ENCODE data around the gene TMEM63C.

TMEM63C gene

DNA sequence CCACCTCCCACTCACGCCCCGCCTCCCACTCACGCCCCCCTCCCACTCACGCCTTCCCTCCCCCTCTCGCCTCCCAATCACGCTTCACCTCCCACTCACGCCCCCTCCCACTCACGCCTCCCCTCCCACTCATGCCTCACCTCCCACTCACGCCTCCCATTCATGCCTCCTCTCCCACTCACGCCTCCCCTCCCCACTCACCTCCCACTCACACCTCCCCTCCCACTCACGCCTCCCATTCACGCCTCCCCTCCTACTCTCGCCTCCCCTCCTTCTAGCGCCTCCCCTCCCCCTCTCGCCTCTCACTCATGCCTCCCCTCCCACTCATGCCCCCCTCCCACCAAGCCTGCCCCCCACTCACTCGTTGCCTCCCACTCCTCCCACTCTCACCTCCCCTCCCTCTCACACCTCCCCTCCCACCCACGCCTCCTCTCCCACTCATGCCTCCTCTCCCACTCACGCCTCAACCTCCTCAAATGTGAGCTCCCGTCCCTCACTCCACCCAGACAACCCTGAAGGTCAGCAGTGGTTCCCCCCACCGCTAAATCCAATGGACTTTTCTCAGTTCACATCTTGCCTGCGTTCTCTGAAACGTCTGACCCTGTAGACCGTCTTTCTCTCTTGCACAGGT lies 39.8 kb downstream of the TMEM63C start:
- DNase-seq (ENCODE audit: low read depth in 3 of 3), result no peak

DNA sequence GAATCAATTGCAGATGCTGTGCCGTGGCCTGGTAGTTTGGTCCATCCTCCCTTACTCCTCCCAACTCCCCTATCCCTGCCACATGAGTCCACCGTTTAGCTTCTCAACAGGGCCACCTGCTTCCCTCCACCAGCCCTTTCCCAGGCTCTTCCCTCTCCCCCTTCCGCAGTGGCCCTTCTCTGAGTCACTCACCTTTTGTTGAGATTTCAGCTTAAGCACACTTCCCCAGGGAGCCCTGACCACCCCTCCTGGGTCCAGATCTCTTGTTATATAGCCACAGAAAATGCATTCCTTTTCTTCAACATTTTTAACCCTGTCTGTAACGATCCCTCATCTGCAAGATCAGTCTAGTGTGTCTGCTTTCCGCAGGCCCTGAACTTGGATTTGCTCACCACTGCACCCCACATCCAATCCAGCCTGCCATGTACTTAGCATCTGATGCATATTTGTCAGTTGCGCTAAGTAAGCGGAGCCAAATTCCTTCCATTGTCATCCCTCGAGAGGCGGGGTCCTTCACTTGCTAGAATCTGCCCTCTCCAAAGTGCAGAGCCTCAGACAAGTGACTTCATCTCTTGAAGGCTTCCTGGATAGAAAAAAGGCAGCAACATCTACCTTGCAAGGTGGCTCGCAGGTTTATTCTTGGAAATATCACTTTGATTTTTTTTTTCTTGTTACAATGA lies 41.1 kb downstream of the TMEM63C start:
- no peak for DNase-seq (ENCODE audit: low read depth in 3 of 3)

DNA sequence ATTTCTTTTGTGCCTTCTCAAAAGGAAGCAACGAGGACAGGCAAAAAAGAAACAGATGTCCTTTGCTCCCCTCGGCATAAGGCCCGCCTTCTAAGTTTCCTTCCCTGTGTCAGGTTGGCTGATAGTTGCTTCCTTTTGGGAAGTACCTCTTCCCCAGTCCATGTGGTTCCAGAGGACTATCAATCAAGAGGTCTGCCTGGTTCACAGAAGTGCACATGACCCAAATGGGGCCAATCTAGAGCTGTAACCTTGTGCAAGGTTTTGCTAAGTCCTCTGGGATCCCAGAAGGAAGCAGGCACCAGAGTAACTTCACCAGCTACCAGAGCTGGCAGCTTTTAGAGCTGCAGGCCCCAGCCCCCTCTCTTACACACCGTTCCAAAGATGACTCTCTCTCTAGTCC lies 42.6 kb downstream of the TMEM63C start:
- no peak for DNase-seq (ENCODE audit: low read depth in 3 of 3)

DNA sequence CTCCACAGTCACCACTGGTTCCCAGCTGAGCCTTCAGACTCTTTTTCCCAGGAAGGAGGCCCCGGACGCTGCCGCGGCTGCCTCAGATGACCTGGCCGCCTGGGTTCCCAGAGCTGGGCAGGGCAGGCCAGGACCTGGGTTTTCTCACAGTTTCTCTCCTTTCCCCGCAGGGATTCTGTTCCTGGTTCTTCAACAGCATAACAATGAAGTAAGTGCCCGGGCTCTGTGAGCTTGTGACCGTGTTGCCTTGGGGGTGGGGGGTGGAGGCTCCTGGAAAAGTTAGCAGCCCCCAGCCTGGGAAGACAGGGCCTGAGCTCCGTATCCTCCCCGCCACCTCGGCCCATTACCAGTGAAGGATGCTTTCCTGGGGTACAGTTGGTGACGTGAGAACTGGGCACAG lies 43.7 kb downstream of the TMEM63C start:
- DNase-seq (ENCODE audit: low read depth in 3 of 3), result no peak

DNA sequence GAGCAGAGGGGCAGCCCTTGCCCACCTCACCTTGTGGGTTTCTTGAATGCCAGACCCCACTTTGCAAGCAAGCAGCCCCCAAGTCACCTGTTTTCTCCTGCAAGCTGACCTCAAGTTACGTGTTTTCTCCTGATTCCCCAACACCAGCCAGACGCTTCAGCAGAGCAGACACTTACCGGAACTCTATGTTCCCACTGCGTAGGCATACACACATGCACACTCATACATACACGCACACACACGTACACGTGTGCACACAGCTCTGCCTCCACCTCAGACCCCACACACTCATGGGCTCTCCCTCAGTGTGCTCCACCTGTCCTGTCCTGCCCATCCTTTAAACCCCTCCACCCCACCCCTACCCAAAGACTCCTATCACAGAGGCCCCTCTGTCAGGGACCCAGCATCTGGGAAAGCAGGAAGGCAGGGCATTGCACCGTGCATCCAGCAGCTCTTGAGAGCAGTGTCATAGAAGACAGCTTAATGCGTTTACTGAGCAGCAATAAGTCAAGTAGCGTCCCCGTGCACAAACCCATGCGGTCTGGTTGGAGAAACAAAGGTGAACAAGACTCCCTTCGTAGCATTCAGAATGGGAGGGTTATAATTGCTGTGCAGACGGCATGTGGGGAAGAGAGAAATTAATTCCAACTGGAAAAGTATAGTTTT lies 44.4 kb downstream of the TMEM63C start:
- DNase-seq (ENCODE audit: low read depth in 3 of 3), result no peak

DNA sequence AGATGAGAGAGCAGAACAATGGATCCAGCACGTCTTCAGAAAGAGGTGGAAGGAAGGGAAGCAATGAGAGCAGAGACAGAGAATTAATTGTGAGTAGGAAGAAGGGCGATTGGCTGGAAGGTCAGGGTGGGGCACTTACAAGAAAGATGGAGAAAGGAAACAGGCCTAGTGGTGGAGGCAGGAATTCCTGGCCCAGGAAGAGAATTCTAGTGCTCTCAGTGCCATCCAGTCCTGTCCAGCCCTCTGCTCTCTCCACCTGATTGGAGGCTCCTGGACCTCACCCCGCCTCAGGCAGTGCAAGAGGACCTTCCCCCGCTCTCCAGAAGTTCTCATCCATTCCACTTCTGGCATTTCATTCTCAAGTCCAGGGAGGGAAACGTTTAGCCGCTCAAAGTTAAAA lies 46.5 kb downstream of the TMEM63C start:
- DNase-seq (ENCODE audit: low read depth in 3 of 3), result no peak

DNA sequence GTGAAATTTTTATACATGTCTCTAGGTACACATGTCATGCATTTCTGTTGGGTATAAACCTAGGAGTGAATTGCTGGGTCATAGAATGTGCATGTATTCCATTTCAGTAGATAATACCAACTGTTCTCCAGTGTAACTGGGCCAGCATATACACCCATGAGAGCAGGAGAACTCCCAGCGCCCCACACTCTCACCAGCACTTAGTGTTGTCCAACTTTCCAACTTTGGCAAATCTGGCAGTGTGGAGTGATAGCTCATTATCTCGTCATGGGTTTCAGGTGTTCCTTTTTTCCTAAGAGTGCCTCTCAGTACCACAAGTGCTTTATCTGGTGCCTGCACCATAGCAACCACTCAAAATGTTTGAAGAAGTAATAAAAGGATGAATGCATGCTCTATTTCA lies 49.3 kb downstream of the TMEM63C start:
- no peak for DNase-seq (ENCODE audit: low read depth in 3 of 3)

DNA sequence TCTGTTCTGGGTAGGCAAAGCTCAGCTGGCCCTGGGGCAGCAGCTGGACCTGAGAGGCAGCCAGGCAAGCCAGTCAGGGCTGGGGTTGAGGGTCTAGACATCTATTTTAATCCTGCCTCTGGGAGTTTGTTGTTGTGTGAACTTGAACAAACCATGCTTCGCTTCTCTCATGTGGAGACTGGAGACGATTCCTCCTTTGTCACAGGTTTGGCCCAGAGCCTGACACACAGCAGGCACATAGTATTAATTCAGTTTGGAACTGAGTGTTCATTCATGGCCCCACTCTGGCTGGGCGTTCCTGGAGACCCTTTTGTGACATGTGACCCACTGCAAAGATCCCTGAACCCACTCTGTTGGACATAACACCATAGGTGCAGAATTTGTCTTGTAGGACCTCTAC lies 50.1 kb downstream of the TMEM63C start:
- DNase-seq (ENCODE audit: low read depth in 3 of 3), result no peak

DNA sequence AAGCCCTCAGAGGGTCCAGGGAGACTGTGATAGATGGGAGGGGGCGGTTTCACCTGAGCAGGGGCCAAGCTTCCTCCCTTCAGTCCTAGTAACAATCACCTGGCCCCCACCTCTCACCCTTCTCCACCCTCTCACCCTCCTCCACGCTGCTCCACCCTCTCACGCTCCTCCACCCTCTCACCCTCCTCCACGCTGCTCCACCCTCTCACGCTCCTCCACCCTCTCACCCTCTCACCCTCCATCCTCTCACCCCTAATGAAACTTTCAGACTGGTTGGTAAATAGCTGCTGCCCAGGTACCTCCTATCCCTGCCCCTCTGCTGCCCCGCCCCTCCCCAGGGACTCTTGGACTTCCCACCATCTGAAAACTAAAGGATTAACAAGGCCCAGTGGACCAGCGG lies 55.2 kb downstream of the TMEM63C start:
- DNase-seq (ENCODE audit: low read depth in 3 of 3), result no peak

DNA sequence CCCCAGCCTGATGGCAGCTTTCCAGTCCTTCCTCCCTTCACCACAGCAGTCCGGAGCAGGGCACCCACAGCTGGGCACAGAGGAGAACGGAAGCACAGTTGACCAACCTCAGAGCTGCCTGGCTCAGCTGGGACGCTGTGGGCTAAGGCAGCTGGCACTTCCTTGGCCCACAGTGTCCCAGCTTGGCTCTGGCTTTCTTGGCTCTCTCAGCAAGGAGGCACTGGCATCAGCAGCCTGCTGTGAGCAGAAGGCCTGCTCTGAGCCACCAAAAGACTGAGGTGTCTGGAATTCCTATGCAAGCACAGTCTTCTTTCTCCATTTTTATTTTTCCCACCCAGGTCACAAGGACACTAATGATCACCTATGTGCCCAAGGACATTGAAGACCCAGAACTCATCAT lies 56.8 kb downstream of the TMEM63C start:
- DNase-seq (ENCODE audit: low read depth in 3 of 3), result no peak

DNA sequence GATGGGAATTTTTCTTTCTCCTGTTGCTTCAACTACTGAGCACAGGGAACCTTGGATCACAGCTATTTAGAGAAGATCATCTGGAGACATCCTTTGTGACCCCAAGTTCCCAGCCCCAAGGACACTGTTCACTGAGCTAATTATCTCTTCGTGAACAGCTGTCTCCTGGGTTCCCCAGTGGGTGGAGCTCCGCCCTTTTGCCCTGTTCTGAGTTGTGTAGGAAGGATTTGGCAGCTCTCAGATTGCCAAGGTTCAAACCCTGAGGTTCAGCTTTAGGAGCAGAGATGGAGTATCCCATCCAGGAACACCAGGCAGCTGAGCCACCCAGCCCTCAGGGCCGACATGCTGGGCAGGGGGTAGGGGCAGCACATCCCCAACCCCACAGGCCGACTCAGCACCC lies 57.4 kb downstream of the TMEM63C start:
- no peak for DNase-seq (ENCODE audit: low read depth in 3 of 3)

DNA sequence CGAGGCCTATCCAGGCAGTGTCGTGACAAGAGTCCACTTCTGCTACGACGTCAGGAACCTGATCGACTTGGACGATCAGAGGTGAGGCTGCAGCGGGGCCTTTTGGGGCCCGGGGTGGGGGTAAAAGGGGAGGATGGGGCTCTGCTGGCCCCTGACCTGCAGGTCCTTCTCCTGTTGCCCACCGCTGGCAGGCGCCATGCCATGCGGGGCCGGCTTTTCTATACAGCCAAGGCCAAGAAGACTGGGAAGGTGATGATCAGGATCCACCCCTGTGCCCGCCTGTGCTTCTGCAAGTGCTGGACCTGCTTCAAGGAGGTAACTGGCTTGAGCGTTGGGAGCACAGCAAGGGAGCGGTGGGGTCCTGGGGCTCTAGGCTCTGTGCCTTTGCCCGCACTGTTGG lies 57.8 kb downstream of the TMEM63C start:
- no peak for DNase-seq (ENCODE audit: low read depth in 3 of 3)

DNA sequence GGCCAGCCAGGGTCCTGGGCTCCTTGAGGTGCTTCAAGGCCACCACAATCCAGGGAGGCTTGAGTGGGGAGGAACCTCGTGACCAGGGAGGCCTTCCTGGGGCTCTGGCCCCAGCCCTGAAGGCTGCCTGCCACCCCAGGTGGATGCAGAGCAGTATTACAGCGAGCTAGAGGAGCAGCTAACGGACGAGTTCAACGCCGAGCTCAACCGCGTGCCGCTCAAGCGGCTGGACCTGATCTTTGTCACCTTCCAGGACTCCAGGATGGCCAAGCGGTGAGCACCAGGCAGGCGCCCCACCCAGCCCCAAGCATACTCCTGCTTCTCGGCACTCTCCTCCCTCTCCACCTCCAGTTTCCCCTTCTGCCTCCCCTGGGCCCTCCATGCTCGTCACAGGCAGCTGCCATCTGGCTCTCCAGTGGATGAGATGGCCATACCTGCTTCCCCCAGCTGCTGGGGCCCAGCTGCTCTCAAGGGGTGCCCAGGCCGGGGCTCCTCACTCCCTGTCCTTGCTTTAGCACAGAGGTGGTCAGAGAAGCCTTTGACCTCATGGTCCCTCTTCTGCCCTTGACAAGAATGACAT lies 58.8 kb downstream of the TMEM63C start:
- no peak for DNase-seq (ENCODE audit: low read depth in 3 of 3)

DNA sequence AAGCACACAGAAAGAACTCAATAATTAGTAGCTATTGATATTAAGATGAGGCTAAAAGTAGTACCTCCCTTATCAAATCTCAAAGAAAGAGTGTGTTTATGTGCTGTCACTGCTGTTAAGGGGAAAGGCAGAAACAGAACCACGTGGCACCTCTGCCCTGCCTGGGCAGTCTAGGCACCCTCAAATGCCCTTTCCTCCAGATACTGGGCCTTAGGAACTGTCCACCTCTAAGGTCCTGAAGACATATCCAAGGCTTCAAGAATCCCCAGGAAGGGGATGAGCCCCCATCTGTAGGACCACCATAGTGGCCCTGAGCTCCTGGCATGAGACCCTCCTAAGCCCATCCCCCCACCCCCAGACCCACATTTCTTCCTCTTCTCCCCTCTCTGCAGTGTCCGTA lies 60.4 kb downstream of the TMEM63C start:
- DNase-seq (ENCODE audit: low read depth in 3 of 3), result no peak

DNA sequence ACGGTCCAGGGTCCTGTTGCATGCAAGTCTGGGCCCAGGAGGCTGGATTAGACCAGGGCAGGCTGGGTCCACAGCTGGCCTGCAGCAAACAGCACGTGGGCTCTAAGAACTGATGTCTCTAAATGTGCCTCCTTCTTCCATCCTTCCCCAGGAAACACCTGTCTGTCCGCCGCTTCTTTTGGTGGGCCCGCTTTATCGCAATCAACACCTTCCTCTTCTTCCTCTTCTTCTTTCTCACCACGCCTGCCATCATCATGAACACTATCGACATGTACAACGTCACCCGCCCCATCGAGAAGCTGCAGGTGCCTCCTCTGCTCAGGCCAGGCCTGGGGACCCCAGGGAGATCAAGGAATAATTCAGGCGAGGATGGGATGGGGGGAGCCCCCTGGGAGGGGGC lies 61.2 kb downstream of the TMEM63C start:
- DNase-seq (ENCODE audit: low read depth in 3 of 3), result no peak

DNA sequence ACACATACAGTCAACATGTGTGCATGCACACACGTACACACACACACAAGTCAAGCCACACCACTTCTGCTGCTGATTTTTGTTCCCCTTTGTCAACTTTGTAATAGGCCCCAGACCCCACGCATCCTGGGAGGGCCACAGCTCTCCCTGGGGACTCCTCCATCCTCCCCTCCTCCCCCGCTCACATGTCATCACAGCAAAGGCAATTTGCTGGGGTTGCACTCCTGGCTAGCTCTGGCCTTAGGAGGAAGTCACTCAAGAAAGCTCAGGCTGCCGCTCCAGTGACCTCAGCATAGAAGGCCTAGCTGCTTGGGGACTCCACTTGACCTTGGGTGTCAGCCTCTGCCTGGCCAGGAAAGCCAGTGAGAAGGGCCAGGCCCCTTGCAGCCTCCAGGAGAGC lies 62.3 kb downstream of the TMEM63C start:
- DNase-seq (ENCODE audit: low read depth in 3 of 3), result no peak

DNA sequence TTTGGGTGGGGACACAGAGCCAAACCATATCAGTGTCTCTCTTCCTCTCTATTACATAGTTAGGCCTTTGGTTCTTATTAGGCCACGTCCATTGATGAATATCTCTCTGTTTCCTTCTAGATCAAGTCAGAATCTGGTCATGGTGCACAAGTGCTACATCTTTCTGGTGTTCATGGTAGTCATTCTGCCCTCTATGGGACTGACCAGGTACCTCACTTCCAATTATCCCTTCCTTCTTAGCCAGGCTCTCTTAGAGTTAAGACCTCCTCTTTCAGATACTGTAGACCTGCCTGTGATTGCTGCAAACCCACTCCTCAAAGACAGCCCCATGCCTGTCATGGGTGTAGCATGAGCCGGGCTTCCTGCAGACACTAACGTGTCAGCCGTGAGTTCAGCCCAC lies 64.2 kb downstream of the TMEM63C start:
- DNase-seq (ENCODE audit: low read depth in 3 of 3), result no peak

DNA sequence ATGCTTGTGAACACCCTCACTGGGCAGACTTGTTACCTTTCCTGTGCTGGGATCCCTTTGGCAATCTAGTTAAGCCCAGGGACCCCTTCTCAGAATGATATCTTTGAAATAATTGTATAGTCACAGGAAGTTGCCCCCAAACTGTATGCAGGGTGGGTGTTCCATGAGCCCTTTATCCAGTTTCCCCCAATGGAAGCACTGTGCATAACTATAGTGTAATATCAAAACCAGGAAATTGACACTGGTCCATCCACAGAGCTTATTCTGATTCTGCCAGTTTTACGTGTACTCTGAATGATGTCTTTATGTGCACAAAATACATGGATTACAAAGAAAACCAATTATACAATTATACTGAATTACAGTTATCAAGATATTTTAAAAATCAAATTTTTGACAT lies 65.2 kb downstream of the TMEM63C start:
- no peak for DNase-seq (ENCODE audit: low read depth in 3 of 3)

DNA sequence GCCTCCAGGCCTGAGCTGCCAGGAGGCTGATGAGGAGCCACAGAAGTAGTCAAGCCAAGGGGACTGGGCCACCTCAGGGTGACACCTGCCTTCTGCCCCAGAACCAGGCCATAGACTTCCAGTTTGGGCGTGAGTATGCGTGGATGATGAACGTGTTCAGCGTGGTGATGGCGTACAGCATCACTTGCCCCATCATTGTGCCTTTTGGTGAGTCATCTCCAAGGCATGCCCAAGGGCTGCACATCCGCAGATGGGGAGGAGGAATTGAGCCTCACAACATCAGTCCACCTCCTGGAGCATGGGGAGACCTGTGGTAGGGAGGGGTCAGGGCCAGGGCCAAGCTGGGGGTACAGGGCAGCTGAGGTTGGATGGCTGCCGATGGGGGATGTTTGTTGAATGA lies 67.1 kb downstream of the TMEM63C start:
- no peak for DNase-seq (ENCODE audit: low read depth in 3 of 3)

DNA sequence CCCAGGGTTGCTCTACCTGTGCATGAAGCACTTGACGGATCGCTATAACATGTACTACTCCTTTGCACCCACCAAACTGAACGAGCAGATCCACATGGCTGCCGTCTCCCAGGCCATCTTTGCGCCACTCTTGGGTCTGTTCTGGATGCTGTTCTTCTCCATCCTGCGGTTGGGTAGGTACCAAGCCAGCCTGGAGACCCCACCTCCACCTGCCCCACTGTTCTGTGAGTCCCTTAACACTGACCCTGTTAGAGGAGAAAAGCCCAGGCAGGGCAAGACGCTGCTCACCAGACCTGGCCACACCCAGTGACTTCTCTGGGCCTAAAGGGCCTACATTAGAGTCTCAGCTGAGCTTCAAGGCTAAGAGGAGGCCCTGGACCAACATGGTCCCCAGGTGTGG lies 67.7 kb downstream of the TMEM63C start:
- DNase-seq (ENCODE audit: low read depth in 3 of 3), result no peak

DNA sequence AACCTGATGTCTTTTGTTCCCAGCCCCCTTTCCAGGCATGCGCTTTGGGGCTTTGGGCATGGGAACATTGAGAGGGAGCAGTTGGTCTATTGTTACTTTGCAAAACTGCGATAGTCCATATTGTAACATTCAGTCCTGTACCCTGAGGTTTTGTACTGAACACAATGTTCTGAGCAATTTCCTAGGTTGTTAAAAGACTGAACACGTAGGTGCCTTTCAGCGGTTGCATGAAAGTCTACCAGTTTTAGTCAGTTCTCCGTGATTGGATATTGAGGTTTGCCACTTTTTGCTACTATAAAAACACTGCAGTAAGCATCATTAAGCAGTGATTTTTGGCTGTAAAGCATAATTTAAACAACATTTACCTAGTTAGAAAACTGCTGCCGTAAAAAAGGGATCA lies 69.3 kb downstream of the TMEM63C start:
- no peak for DNase-seq (ENCODE audit: low read depth in 3 of 3)

DNA sequence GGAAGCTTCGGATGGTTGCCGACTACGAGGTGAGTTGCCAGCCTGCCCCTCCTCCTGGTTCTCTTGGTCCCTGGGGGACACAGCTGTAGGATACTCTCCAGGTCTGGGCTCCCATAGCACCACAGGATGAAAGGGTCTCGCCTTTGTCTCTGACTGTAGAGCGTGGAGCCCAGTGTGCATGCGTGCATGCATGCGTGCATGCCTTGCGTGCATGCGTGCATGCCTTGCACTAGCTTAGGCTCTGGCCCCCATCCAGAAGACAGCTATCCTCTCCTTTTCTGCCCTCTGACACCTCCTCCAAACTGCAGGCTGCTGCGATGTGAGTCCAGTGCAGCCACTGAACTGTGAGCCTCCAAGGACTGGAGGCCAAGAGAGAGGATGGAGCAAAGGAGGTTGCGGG lies 70.3 kb downstream of the TMEM63C start:
- DNase-seq (ENCODE audit: low read depth in 3 of 3), result no peak
